HG02885 (cell line): ENCODE results near the gene NADSYN1.
A peak's percentile ranks its signal among the peaks of the same experiment; 100 is the strongest.

Experiments
- ATAC-seq: cut with Tn5 transposase; IDR thresholded peaks from one replicate; pipeline ENCODE4 v1.9.1; 2021; ENCODE audit warnings: mild to moderate bottlenecking; ENCODE audit not compliant: unreplicated experiment, poor library complexity

Gene NADSYN1

GRCh38 chr11:71448257-71449171, 4.5 kb upstream of the NADSYN1 start, which contains the start of gene DHCR7:
Gene DHCR7, minus strand, starts transcription at chr11:71448393. Its CDS starts 3,441 bp downstream, at chr11:71444952.
- peak; percentile 86 for ATAC-seq

GRCh38 chr11:71449596-71449995, 3.4 kb upstream of the NADSYN1 start:
- ATAC-seq: no peak

DNA sequence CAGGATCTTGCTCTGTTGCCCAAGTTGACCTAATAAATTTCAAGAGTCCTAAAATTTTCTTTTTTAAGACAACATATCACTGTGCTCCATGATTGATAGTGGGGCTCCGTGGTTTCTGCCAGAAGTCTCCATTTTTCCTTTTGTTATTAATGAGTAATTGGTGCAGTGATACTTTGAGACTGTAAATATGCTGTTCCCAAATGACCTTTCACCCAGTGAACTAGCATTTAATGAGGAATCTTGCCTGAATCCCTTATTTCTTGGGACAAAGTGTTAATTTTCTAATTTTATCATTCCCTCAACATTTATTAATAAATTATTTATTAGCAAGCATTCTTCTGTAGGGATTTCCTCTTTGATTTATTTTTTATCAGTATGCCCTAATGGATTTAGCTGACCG, 2.5 kb upstream of the NADSYN1 start:
- ATAC-seq: no peak

DNA sequence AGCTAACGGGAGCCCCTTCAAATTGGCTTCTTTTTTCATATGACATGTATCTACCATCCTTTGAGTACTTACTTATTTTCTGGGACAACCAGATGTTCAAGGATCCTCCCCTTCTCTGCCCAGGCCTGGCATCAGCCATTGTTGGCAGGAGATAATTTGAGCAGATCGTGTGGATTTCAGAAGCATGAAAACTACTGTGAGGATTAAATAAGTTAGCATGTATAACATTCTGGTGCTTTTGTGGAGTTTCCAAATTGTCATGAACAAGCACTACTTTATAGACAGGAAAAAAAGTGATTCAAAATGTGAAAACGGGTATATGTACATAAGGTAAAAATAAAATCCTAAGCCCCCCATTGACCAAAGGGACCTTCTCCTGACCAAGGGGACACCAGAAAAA, 2.1 kb upstream of the NADSYN1 start:
- ATAC-seq: no peak

GRCh38 chr11:71451596-71452198, 1.3 kb upstream of the NADSYN1 start:
- ATAC-seq: no peak

DNA sequence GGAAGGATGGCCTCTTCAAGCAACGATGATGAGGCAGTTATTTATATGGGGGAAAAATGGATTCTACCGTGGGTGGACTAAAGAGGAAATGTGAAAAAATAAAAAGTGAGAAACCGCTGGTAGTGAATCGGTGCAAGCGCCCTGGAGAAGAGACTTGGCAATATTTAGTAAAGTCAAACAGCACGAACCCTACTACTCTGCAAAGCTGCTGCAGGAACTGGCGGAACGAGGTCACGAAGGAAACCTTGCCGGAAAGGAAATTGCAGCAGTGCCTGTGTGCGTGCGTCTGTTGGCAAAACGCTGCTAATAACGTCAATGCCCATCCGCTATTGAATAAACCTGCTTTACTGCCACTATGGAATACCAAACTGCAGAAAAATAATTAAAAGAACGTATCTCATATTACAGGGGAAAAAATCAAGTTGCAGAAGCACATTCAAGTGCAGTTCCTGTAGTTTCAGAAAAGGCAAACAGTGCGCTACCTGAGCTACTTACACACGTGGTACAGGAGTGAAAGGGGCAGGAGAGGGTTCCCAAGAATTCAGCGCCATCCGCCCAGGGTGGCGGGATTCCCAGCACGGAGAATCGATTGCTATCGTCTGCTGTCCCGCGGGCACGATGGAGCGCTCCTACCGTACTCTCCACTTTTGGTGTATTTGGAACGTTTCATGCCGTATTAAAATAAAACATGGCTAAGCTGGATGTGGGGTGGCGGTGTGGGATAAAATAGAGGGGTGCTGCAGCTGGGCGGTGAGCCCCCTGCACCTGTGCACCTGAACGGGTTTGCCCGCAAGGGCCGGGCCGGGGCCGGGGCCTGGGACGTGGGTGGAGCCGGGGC, 585 bp upstream of the NADSYN1 start:
- no peak for ATAC-seq

GRCh38 chr11:71453918-71454304, 908 bp downstream of the NADSYN1 start:
- no peak for ATAC-seq

GRCh38 chr11:71454470-71455113, 1.6 kb downstream of the NADSYN1 start:
- ATAC-seq: no peak

DNA sequence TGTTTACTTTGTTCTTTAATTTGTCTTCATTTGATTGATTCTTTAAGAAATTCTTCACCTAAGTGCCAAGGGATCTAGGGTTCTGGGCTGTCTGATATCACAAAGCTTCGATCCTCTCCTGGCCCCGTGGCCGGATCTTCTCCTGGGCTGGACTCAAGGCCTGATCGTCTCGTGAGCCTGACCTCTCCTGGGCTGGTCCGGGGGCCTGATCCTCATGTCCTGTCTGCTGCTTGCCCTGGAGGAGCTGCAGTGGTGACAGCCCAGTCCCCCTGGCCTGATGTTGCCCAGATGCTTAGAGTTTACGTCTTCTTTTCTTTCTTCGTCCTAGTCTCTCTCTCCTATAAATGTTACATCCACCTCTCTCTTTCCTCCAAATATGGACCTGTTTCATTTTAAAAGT, 3.3 kb downstream of the NADSYN1 start:
- no peak for ATAC-seq

GRCh38 chr11:71456831-71457230, 3.8 kb downstream of the NADSYN1 start:
- ATAC-seq: no peak

- ATAC-seq: no peak
These were observed 5.4 kb downstream of the NADSYN1 start for GRCh38 chr11:71458146-71459070.

DNA sequence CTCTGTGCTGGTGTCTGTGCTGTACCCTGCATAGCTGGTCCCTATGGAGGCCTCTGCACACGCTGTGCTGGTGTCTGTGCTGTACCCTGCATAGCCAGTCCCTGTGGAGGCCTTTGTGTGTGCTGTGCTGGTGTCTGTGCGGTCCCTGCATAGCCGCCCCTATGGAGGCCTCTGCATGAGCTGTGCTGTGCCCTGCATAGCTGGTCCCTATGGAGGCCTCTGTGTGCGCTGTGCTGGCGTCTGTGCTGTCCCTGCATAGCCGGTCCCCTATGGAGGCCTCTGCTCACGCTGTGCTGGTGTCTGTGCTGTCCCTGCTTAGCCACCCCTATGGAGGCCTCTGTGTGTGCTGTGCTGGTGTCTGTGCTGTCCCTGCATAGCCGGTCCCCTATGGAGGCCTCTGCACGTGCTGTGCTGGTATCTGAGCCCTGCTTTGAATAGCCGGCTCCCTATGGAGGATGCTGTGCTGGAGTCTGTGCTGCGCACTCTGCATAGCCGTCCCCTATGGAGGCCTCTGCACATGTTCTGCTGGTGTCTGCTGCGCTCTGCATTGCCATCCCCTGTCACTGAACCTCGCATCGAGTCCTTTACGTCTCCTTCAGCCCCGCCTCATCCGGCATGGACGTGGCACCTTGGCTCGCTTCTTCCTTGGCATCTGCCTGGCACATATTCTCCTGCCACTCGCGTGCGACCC, 6.2 kb downstream of the NADSYN1 start:
- no peak for ATAC-seq

DNA sequence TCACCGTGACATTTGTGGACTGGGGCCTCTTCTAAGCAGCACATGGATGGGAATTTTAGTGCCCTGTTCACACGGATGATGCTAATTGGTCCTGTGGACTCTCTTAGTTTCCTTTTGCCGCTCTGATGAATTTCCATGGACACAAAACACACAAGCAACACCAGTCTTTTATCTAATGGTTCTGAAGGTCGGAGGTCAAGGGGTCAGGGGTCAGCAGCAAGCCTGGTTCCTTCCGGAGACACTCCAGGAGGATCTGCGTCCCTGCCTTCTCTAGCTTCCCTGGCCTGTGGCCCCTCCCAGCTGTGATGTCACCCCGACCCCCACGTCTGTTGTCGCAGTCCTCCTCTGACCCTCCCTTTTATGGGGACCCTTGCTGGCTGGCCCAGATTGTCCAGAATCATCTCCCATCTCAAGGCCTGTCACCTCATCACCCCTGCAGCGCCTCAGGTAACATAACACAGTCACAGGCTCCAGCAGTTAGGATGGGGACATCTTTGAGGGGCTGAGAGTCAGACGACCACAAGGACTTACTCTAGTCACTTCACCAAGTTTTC, 6.8 kb downstream of the NADSYN1 start:
- no peak for ATAC-seq

- no peak for ATAC-seq
These were observed 8.7 kb downstream of the NADSYN1 start for GRCh38 chr11:71461696-71462095.

- ATAC-seq: no peak
These were observed 9.7 kb downstream of the NADSYN1 start for GRCh38 chr11:71462726-71463125.

DNA sequence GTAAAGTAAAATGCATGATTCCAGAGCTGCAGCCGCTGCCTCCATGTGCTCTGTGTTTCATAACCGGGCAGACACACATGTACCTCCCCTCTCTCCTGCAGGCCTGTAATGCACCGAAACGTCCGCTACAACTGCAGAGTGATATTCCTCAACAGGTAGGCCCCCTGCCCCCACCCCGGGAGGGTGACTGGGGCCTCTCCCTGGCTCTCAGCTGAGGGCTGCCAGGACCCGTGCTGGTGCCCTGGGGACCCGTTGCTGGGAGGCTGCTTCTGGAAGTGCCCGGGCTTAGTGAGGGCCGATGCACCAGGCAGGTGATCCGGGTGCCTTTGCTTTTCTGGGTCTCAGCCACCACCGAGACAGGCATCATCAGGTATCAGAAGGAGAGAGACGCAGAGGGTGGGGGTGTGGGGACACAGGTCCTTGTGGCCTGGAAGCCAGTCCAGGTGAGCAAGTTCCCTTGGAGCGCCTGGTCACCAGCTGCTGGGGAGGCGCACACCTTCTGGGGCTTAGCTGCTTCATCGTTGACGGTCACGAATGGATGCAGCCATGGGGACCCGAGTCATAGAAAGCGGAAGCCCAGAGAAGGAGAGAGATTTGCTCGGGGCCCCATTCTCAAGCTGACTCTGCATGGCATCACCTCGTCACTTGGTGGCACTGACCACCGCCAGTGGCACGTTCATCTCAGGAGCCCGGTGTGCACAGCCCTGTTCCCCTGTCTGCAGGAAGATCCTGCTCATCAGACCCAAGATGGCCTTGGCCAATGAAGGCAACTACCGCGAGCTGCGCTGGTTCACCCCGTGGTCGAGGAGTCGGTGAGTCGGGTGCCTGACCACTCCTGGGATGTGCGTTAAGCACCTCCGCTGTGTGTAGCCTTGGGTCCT, 10.6 kb downstream of the NADSYN1 start:
- no peak for ATAC-seq

DNA sequence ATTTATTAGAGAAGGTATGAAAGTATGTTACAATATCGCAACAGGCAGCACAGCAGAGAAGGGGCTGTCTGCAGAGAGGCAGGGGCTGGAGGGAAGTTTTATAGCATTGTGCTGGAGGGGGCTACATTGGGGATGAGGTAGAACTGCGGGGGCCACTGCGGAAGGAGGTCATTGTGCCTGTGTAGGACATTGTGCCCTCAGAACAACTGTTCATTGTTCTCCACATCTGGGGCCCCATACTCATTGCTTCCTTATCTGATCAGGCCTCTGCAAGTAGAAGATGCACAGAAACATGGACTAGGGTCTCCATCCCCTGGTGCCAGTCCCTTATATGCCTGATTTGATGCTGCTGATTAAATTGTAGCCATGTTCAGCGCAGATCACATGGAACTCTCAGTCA, 12.1 kb downstream of the NADSYN1 start:
- no peak for ATAC-seq
